Nephron (organoid): ENCODE data around the gene FMN2.
A peak's percentile ranks its signal among the peaks of the same experiment; 100 is the strongest.

Source experiments
- H3K27ac Mint-ChIP-seq, 3 experiments: 2 replicates each; pipeline ENCODE4 v1.8.0; 2020; ENCODE audit warnings: mixed read lengths in 3 of 3, mild to moderate bottlenecking in 2 of 3, moderate library complexity in 1 of 3
- H3K27me3 Mint-ChIP-seq: 2 replicates; pipeline ENCODE4 v1.8.0; 2021; ENCODE audit warnings: low read depth, mild to moderate bottlenecking, moderate library complexity, mixed read lengths
- H3K36me3 Mint-ChIP-seq: 2 replicates; pipeline ENCODE4 v1.8.0; 2020; ENCODE audit warnings: low read depth, mixed read lengths
- H3K4me1 Mint-ChIP-seq: 2 replicates; pipeline ENCODE4 v1.8.0; 2020; ENCODE audit warnings: mixed read lengths
- H3K4me3 Mint-ChIP-seq, 3 experiments: 2 replicates each; pipeline ENCODE4 v1.8.0; 2020; ENCODE audit warnings: mild to moderate bottlenecking in 3 of 3, mixed read lengths in 3 of 3, moderate library complexity in 2 of 3
- H3K9me3 Mint-ChIP-seq: 2 replicates; pipeline ENCODE4 v1.8.0; 2020; ENCODE audit warnings: mixed read lengths
- CTCF ChIP-seq, 3 experiments: fragments of 200-600 bp; sonication (generic); IDR thresholded peaks; one replicate each; pipeline ENCODE4 v1.5.0; 2021; ENCODE audit warnings: antibody characterized with exemption in 3 of 3; ENCODE audit not compliant: unreplicated experiment in 3 of 3

FMN2 gene

GRCh38 chr1:240491156-240491555 is 399.5 kb downstream of the FMN2 start:
- Mint-ChIP-seq H3K4me1 (peaks cover 20% of the 10 kb centered on the region), H3K36me3 (no peaks in the 10 kb centered on the region), H3K9me3 (no peaks in the 10 kb centered on the region), H3K4me3 (no peak overlapping the region), H3K27me3 (peaks cover 3% of the 10 kb centered on the region), H3K27ac (no peak overlapping the region)
- no peak for TF ChIP-seq CTCF (IDR thresholded peaks at IDR 0.05; ENCODE audit: unreplicated experiment in 3 of 3)

- no peak for TF ChIP-seq CTCF (IDR thresholded peaks at IDR 0.05; ENCODE audit: unreplicated experiment in 3 of 3)
- peaks cover 3% of the 10 kb centered on the region for H3K27me3 Mint-ChIP-seq
- H3K27ac Mint-ChIP-seq, result no peak overlapping the region
- no peaks in the 10 kb centered on the region for H3K36me3 Mint-ChIP-seq
- no peaks in the 10 kb centered on the region for H3K9me3 Mint-ChIP-seq
- H3K4me3 Mint-ChIP-seq, result peak overlapping the region in 1 of 3 experiments; percentile 66
- peaks cover 15% of the 10 kb centered on the region for H3K4me1 Mint-ChIP-seq
Observed at GRCh38 chr1:240491796-240492195, 400.1 kb downstream of the FMN2 start.

DNA sequence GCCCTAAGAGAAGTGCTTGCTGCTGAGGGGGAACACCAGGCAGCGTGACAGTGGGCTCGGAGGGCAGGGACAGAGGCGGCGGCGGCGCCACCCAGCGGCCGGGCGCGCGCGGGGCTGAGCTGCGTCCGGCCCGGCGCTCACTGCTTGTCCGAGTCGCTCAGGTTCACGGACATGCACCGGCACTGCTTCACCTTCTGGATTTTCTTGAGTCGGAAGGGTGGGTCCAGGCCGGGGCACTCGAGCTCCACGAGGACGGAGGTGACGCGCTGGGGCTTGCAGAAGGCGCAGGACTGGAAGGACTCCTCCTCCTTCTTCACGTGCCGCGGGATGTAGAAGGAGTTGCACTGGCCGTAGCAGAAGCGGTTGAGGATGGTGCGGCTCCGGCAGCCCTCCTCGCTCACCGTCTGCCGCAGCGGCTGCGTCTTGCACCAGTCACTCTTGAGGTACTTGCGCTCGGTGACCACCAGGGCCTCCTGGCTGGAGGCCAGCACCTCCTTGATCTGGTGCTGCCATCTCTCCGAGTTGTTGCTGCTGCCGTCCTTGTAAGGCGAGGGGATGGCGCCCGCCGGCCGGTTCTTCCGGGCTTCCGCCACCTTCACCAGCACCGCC is 401.3 kb downstream of the FMN2 start:
- no peaks in the 10 kb centered on the region for H3K36me3 Mint-ChIP-seq
- TF ChIP-seq CTCF (IDR thresholded peaks at IDR 0.05; ENCODE audit: unreplicated experiment in 3 of 3), result peak; percentile 16 to 34 (median 27)
- no peak overlapping the region for H3K27ac Mint-ChIP-seq
- peaks cover 3% of the 10 kb centered on the region for H3K27me3 Mint-ChIP-seq
- peaks cover 15% of the 10 kb centered on the region for H3K4me1 Mint-ChIP-seq
- H3K9me3 Mint-ChIP-seq, result no peaks in the 10 kb centered on the region
- H3K4me3 Mint-ChIP-seq, result peak overlapping the region; percentile 53 to 69 (median 68)

- H3K27ac Mint-ChIP-seq, result no peak overlapping the region
- H3K4me3 Mint-ChIP-seq, result no peak overlapping the region
- peaks cover 3% of the 10 kb centered on the region for H3K27me3 Mint-ChIP-seq
- peaks cover 15% of the 10 kb centered on the region for H3K4me1 Mint-ChIP-seq
- no peaks in the 10 kb centered on the region for H3K9me3 Mint-ChIP-seq
- no peak for TF ChIP-seq CTCF (IDR thresholded peaks at IDR 0.05; ENCODE audit: unreplicated experiment in 3 of 3)
- H3K36me3 Mint-ChIP-seq, result no peaks in the 10 kb centered on the region
Observed at GRCh38 chr1:240495601-240496000, 403.9 kb downstream of the FMN2 start.

- H3K9me3 Mint-ChIP-seq, result no peaks in the 10 kb centered on the region
- peaks cover 3% of the 10 kb centered on the region for H3K27me3 Mint-ChIP-seq
- no peak for TF ChIP-seq CTCF (IDR thresholded peaks at IDR 0.05; ENCODE audit: unreplicated experiment in 3 of 3)
- H3K4me1 Mint-ChIP-seq, result peaks cover 7% of the 10 kb centered on the region
- H3K36me3 Mint-ChIP-seq, result no peaks in the 10 kb centered on the region
- no peak overlapping the region for H3K27ac Mint-ChIP-seq
- no peak overlapping the region for H3K4me3 Mint-ChIP-seq
Observed at GRCh38 chr1:240496356-240496755, 404.7 kb downstream of the FMN2 start.

DNA sequence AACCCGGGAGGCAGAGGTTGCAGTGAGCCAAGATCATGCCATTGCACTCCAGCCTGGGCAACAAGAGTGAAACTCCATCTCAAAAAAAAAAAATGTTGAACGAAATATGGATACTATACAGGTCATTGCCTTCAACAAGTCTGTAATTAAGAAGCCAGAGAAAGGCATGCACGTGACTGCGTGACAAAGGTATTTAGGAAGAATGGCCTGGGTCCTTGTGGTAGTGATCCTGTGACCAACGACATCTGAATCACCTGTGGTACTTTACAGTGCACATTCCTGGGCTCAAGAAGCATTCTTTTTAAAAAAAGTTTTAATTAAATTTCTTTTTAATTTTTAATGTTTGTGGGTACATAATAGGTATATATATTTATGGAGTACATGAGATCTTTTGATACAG is 405.3 kb downstream of the FMN2 start:
- Mint-ChIP-seq H3K36me3 (no peaks in the 10 kb centered on the region), H3K27me3 (peaks cover 3% of the 10 kb centered on the region), H3K4me3 (no peak overlapping the region), H3K4me1 (peaks cover 4% of the 10 kb centered on the region), H3K9me3 (no peaks in the 10 kb centered on the region), H3K27ac (no peak overlapping the region)
- TF ChIP-seq CTCF (IDR thresholded peaks at IDR 0.05; ENCODE audit: unreplicated experiment in 3 of 3), result no peak
